Parathyroid adenoma (tissue), 2 donors: ENCODE measurements around the gene SIGMAR1.
A peak's percentile ranks its signal among the peaks of the same experiment; 100 is the strongest.

Source experiments
- H2AFZ ChIP-seq: fragments of 300-600 bp; sonication (generic); one replicate; pipeline ENCODE4 v1.7.0; 2017; ENCODE audit warnings: antibody characterized with exemption, mild to moderate bottlenecking
- H3K27ac ChIP-seq: fragments of 300-600 bp; sonication (generic); one replicate; pipeline ENCODE4 v1.7.0; 2017
- H3K27me3 ChIP-seq: fragments of 300-600 bp; sonication (generic); one replicate; pipeline ENCODE4 v1.7.0; 2017; ENCODE audit warnings: low read length; ENCODE audit not compliant: control insufficient read depth, insufficient read depth
- H3K36me3 ChIP-seq: fragments of 300-600 bp; sonication (generic); one replicate; pipeline ENCODE4 v1.7.0; 2017; ENCODE audit warnings: low read length; ENCODE audit not compliant: control insufficient read depth, insufficient read depth
- H3K4me1 ChIP-seq: fragments of 300-600 bp; sonication (generic); one replicate; pipeline ENCODE4 v1.7.0; 2017; ENCODE audit warnings: control low read depth
- H3K4me2 ChIP-seq: fragments of 300-600 bp; sonication (generic); one replicate; pipeline ENCODE4 v1.7.0; 2017; ENCODE audit warnings: low read length
- H3K4me3 ChIP-seq: fragments of 300-600 bp; sonication (generic); one replicate; pipeline ENCODE4 v1.7.0; 2017; ENCODE audit warnings: low read depth, low read length
- H3K79me2 ChIP-seq: fragments of 300-600 bp; sonication (generic); one replicate; pipeline ENCODE4 v1.7.0; 2017; ENCODE audit warnings: control low read depth
- H3K9ac ChIP-seq: fragments of 300-600 bp; sonication (generic); one replicate; pipeline ENCODE4 v1.7.0; 2017; ENCODE audit warnings: mild to moderate bottlenecking
- H3K9me3 ChIP-seq: fragments of 300-600 bp; sonication (generic); one replicate; pipeline ENCODE4 v1.7.0; 2017; ENCODE audit warnings: low read length; ENCODE audit not compliant: control insufficient read depth
- TF ChIP-seq, protein P1 (sequence below): fragments of 300-600 bp; sonication (generic); IDR thresholded peaks from one replicate; pipeline ENCODE4 v1.7.0; 2017; ENCODE audit warnings: antibody characterized with exemption, mild to moderate bottlenecking
- donor health status: primary hyperparathyroidism.

Gene SIGMAR1

DNA sequence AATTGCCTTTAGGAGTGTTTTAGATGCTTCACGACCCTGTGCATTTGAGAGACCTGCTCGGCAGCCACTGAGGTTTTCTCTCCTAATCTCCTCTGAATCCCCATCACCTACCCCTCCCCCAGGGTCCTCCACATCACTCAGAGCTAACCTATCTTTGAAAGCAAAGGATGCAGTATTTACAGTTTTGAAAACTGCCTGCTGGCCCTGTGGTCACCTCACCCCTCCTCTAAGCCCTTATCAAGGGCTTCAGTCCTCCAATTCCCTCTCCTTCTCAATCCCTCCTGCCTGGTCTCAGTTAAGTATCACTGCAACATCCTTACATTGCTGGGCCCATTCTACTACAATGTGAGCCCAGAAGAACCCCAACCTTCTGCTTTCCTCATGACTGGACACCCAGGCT is 30.3 kb downstream of the SIGMAR1 start:
- H3K79me2 ChIP-seq, result no peaks in the 10 kb centered on the region
- no peak overlapping the region for H2AFZ ChIP-seq
- H3K36me3 ChIP-seq, result no peaks in the 10 kb centered on the region
- no peak overlapping the region for H3K4me3 ChIP-seq
- no peak overlapping the region for H3K4me2 ChIP-seq
- H3K27me3 ChIP-seq, result no peaks in the 10 kb centered on the region
- no peak overlapping the region for H3K27ac ChIP-seq
- no peak overlapping the region for H3K9ac ChIP-seq
- H3K4me1 ChIP-seq, result peaks cover 2% of the 10 kb centered on the region
- TF ChIP-seq, protein P1, sequence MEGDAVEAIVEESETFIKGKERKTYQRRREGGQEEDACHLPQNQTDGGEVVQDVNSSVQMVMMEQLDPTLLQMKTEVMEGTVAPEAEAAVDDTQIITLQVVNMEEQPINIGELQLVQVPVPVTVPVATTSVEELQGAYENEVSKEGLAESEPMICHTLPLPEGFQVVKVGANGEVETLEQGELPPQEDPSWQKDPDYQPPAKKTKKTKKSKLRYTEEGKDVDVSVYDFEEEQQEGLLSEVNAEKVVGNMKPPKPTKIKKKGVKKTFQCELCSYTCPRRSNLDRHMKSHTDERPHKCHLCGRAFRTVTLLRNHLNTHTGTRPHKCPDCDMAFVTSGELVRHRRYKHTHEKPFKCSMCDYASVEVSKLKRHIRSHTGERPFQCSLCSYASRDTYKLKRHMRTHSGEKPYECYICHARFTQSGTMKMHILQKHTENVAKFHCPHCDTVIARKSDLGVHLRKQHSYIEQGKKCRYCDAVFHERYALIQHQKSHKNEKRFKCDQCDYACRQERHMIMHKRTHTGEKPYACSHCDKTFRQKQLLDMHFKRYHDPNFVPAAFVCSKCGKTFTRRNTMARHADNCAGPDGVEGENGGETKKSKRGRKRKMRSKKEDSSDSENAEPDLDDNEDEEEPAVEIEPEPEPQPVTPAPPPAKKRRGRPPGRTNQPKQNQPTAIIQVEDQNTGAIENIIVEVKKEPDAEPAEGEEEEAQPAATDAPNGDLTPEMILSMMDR, result no peak
- H3K9me3 ChIP-seq, result no peaks in the 10 kb centered on the region

DNA sequence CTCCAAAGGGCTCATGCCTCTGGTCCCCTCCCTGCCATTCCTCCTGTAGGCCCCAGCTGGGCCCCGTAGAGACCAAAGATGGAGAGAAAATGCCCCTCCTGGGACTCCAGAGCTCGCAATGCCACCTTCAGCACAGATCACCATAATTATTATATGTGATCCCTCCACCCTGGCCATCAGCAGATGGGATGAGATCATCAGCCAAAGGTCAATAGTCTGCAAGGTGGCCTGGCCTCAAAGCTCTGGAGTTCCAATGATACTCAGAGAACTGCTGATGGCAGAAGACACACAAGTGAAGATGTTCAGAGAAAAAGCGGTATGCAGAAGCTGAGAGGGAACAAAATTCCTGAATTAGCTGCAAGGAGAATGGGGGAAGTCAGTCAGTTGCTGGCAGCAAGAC is 30.7 kb downstream of the SIGMAR1 start:
- no peaks in the 10 kb centered on the region for H3K9me3 ChIP-seq
- no peak overlapping the region for H3K27ac ChIP-seq
- H3K27me3 ChIP-seq, result no peaks in the 10 kb centered on the region
- no peak overlapping the region for H3K9ac ChIP-seq
- H3K4me3 ChIP-seq, result no peak overlapping the region
- no peaks in the 10 kb centered on the region for H3K36me3 ChIP-seq
- H3K4me1 ChIP-seq, result peaks cover 2% of the 10 kb centered on the region
- no peak overlapping the region for H3K4me2 ChIP-seq
- TF ChIP-seq, protein P1, result no peak
- H3K79me2 ChIP-seq, result no peaks in the 10 kb centered on the region
- no peak overlapping the region for H2AFZ ChIP-seq

DNA sequence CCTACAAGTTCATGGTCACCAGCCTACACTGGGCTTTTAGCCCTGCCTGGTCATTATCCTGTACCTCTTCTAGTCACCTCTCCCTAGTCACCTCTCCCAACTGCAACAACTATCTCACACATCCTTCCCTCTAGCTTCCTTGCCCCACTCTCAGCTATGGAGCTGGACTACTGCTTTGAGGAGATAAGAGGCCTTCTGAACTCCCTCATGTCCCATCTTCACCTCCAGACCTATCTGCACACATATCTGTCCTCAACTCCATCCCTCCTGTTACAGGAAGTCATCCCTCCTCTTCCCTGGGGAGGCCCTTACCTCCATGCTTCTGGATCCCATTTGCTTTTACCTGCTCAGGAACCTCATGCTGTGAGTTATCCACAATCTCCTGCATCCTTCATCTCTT is 31.4 kb downstream of the SIGMAR1 start:
- TF ChIP-seq, protein P1, result no peak
- no peaks in the 10 kb centered on the region for H3K79me2 ChIP-seq
- no peak overlapping the region for H3K4me2 ChIP-seq
- H3K4me1 ChIP-seq, result peaks cover 2% of the 10 kb centered on the region
- no peaks in the 10 kb centered on the region for H3K36me3 ChIP-seq
- no peak overlapping the region for H3K9ac ChIP-seq
- H3K9me3 ChIP-seq, result no peaks in the 10 kb centered on the region
- H2AFZ ChIP-seq, result no peak overlapping the region
- H3K27ac ChIP-seq, result no peak overlapping the region
- no peaks in the 10 kb centered on the region for H3K27me3 ChIP-seq
- H3K4me3 ChIP-seq, result no peak overlapping the region

DNA sequence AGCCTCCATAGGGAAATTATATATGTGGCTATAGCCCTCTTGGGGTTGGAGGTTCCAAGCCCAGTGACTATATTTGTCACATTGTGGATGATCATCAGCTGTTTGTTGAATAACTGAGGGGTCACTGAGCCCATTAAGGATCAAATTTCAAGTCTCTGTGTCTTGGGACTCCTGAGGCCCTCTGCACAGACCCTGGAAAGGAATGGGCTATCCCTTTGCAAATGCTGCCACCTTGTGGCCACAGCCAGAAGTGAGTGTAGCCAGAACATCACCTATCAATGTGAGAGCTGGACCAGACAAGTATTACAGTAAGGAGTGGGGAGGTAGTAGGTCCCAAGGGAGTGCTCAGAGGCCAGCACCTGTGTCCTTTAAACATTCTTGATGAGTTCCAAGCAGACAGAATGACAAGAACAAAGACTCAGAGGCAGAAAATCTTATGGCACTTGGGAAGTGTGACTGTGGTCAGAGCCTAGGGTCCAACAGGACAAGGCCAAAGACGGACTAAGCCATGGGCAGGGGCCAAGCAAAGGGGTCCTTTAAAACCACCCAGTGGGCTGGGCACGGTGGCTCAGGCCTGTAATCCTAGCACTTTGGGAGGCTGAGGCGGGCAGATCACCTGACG is 33.9 kb downstream of the SIGMAR1 start:
- Histone ChIP-seq H3K9ac (no peak overlapping the region), H3K4me1 (peaks cover 2% of the 10 kb centered on the region), H3K9me3 (no peaks in the 10 kb centered on the region)

More for the DNA sequence above, 33.9 kb downstream of the SIGMAR1 start:
- Histone ChIP-seq H2AFZ (no peak overlapping the region), H3K79me2 (no peaks in the 10 kb centered on the region), H3K27ac (no peak overlapping the region), H3K36me3 (no peaks in the 10 kb centered on the region), H3K27me3 (no peaks in the 10 kb centered on the region), H3K4me2 (no peak overlapping the region), H3K4me3 (no peak overlapping the region)
- TF ChIP-seq, protein P1, result peak; percentile 84
